Superior temporal gyrus (tissue), 1 donor: ENCODE measurements around the gene SORL1.
A peak's percentile ranks its signal among the peaks of the same experiment; 100 is the strongest.
"Not testable (repeated sequence)": the region's sequence is repeated elsewhere in the genome, so short reads cannot be mapped to it uniquely, and the experiment has no call there.

ENCODE experiments used
- DNase-seq: peaks from one replicate; pipeline ENCODE4 v3.0.0-alpha.2; 2016; ENCODE audit errors: extremely low spot score

SORL1 gene

GRCh38 chr11:121625777-121626506, 173.8 kb downstream of the SORL1 start:
- DNase-seq: peak; percentile 58

GRCh38 chr11:121626507-121626875, 174.4 kb downstream of the SORL1 start:
- no peak for DNase-seq

GRCh38 chr11:121626980-121627379, 174.9 kb downstream of the SORL1 start:
- no peak for DNase-seq

GRCh38 chr11:121630041-121630440, 177.9 kb downstream of the SORL1 start:
- no peak for DNase-seq

GRCh38 chr11:121631456-121631855, 179.3 kb downstream of the SORL1 start:
- DNase-seq: no peak

GRCh38 chr11:121634273-121634672, 182.2 kb downstream of the SORL1 start:
- DNase-seq: no peak

- no peak for DNase-seq
Measured at GRCh38 chr11:121634889-121635288, 182.8 kb downstream of the SORL1 start.

- no peak for DNase-seq
Measured at GRCh38 chr11:121636081-121636799, 184.1 kb downstream of the SORL1 start.

- DNase-seq: no peak
Measured at GRCh38 chr11:121636800-121637176, 184.7 kb downstream of the SORL1 start.

GRCh38 chr11:121637587-121637986, 185.5 kb downstream of the SORL1 start:
- DNase-seq: not testable (repeated sequence)

- DNase-seq: peak; percentile 46
Measured at GRCh38 chr11:121643479-121644186, 191.5 kb downstream of the SORL1 start.

GRCh38 chr11:121644187-121644512, 192.0 kb downstream of the SORL1 start:
- DNase-seq: no peak

- DNase-seq: peak; percentile 18
Measured at GRCh38 chr11:121645001-121645400, 192.9 kb downstream of the SORL1 start.

- DNase-seq: peak; percentile 22
Measured at GRCh38 chr11:121645596-121645995, 193.5 kb downstream of the SORL1 start.

GRCh38 chr11:121648306-121648705, 196.2 kb downstream of the SORL1 start:
- no peak for DNase-seq

GRCh38 chr11:121649798-121650197, 197.7 kb downstream of the SORL1 start:
- DNase-seq: no peak

GRCh38 chr11:121650351-121651256, 198.5 kb downstream of the SORL1 start:
- no peak for DNase-seq

- no peak for DNase-seq
Measured at GRCh38 chr11:121651257-121651605, 199.1 kb downstream of the SORL1 start.

GRCh38 chr11:121652971-121653370, 200.9 kb downstream of the SORL1 start:
- peak; percentile 76 for DNase-seq

- peak; percentile 19 for DNase-seq
Measured at GRCh38 chr11:121654259-121654842, 202.2 kb downstream of the SORL1 start.

GRCh38 chr11:121654843-121655536, 202.9 kb downstream of the SORL1 start:
- no peak for DNase-seq
